DND-41 (cell line): ENCODE data around the gene RASGRP1.
"Not testable (repeated sequence)": the region's sequence is repeated elsewhere in the genome, so short reads cannot be mapped to it uniquely, and the experiment has no call there.

Experiments used
- ATAC-seq: fragments of 200-7000 bp; cut with Tn5 transposase; 3 replicates; pipeline ENCODE4 v1.9.1; 2021; ENCODE audit warnings: low read depth; ENCODE audit not compliant: insufficient read depth
- DNase-seq: peaks from one replicate; pipeline ENCODE4 v3.0.0-alpha.2; 2020
- H2AFZ ChIP-seq: 2 replicates; pipeline ENCODE4 v1.6.0; 2012; ENCODE audit warnings: low read depth, low read length
- H3K27ac ChIP-seq: 2 replicates; pipeline ENCODE4 v1.5.1; 2012; ENCODE audit warnings: low read length, inconsistent platforms
- H3K27me3 ChIP-seq: fragments of 200-600 bp; sonication (generic); 2 replicates; pipeline ENCODE4 v1.6.0; 2012; ENCODE audit warnings: low read length, mild to moderate bottlenecking, inconsistent platforms; ENCODE audit not compliant: insufficient read depth, poor library complexity
- H3K36me3 ChIP-seq: 2 replicates; pipeline ENCODE4 v1.5.1; 2012; ENCODE audit warnings: low read length, inconsistent platforms; ENCODE audit not compliant: insufficient read depth
- H3K4me1 ChIP-seq: 2 replicates; pipeline ENCODE4 v1.5.1; 2012; ENCODE audit warnings: mild to moderate bottlenecking, low read length; ENCODE audit not compliant: insufficient read depth
- H3K4me2 ChIP-seq: 2 replicates; pipeline ENCODE4 v1.6.0; 2012; ENCODE audit warnings: mild to moderate bottlenecking, moderate library complexity, low read length, inconsistent platforms; ENCODE audit not compliant: insufficient read depth
- H3K4me3 ChIP-seq, 2 experiments: fragments of 200-600 bp in 1 of 2; shearing (Covaris generic) in 1 of 2; 2 replicates each; pipeline ENCODE4 v1.5.1; 2012 to 2016; ENCODE audit warnings: inconsistent platforms in 2 of 2, low read length in 2 of 2, mild to moderate bottlenecking in 2 of 2, low read depth in 1 of 2, moderate library complexity in 1 of 2
- H3K79me2 ChIP-seq: 2 replicates; pipeline ENCODE4 v1.6.0; 2012; ENCODE audit warnings: low read length, inconsistent platforms; ENCODE audit not compliant: insufficient read depth
- H3K9ac ChIP-seq: 2 replicates; pipeline ENCODE4 v1.6.0; 2012; ENCODE audit warnings: low read depth, mild to moderate bottlenecking, inconsistent platforms, low read length, moderate library complexity
- H3K9me3 ChIP-seq: 2 replicates; pipeline ENCODE4 v1.5.1; 2012; ENCODE audit warnings: low read length, moderate library complexity, mild to moderate bottlenecking, inconsistent platforms; ENCODE audit not compliant: insufficient read depth, severe bottlenecking
- H4K20me1 ChIP-seq: 2 replicates; pipeline ENCODE4 v1.6.0; 2012; ENCODE audit warnings: low read length; ENCODE audit not compliant: insufficient read depth
- EZH2 ChIP-seq: IDR thresholded peaks from 3 replicates; pipeline ENCODE4 v1.6.1; 2012; ENCODE audit warnings: borderline replicate concordance, low read depth, mild to moderate bottlenecking, moderate library complexity, low read length, inconsistent platforms; ENCODE audit not compliant: severe bottlenecking
- TF ChIP-seq, protein P1 (sequence below): IDR thresholded peaks from 2 replicates; pipeline ENCODE4 v1.5.1; 2012; ENCODE audit warnings: borderline replicate concordance, low read length, moderate library complexity, mild to moderate bottlenecking; ENCODE audit not compliant: poor library complexity, severe bottlenecking; ENCODE audit errors: extremely low read depth

Gene RASGRP1

DNA sequence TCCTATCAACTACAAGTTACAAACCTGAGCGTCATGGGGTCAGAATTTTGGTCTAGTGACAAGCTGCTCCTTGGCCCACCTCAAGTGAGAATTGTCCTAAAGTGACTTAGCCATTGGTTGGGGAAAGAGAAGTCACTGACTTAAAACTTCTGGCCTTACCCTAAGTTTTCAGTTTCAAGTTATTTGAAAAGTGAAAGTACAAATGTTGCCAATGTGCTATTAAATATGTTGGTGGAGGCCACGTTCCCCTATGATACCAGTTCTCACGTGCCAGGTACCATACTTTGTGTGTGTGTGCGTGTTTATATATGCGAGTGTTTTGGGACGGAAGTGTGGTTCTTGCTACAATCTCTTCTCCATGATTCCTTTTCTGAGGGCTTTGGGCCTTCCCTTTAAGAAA lies 22.6 kb upstream of the RASGRP1 start:
- H2AFZ ChIP-seq, result no peak overlapping the region
- H3K4me2 ChIP-seq, result no peak overlapping the region

DNA sequence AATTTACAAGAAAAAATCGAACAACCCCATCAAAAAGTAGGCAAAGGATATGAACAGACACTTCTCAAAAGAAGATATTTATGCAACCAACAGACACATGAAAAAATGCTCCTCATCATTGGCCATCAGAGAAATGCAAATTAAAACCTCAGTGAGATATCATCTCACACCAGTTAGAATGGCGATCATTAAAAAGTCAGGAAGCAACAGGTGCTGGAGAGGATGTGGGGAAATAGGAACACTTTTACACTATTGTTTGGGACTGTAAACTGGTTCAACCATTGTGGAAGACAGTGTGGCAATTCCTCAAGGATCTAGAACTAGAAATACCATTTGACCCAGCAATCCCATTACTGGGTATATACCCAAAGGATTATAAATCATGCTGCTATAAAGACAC lies 21.4 kb upstream of the RASGRP1 start:
- H3K9me3 ChIP-seq, ATAC-seq, H3K4me2 ChIP-seq: not testable (repeated sequence)

More for the DNA sequence above, 22.6 kb upstream of the RASGRP1 start:
- H3K27ac ChIP-seq, result no peak overlapping the region
- DNase-seq (no peak), ATAC-seq (no peak)
- H4K20me1 ChIP-seq, result no peaks in the 10 kb centered on the region
- H3K36me3 ChIP-seq, result no peaks in the 10 kb centered on the region
- no peak overlapping the region for H3K4me3 ChIP-seq
- no peaks in the 10 kb centered on the region for H3K4me1 ChIP-seq
- H3K79me2 ChIP-seq, result no peaks in the 10 kb centered on the region
- no peaks in the 10 kb centered on the region for H3K9me3 ChIP-seq
- no peaks in the 10 kb centered on the region for H3K27me3 ChIP-seq
- TF ChIP-seq, protein P1, sequence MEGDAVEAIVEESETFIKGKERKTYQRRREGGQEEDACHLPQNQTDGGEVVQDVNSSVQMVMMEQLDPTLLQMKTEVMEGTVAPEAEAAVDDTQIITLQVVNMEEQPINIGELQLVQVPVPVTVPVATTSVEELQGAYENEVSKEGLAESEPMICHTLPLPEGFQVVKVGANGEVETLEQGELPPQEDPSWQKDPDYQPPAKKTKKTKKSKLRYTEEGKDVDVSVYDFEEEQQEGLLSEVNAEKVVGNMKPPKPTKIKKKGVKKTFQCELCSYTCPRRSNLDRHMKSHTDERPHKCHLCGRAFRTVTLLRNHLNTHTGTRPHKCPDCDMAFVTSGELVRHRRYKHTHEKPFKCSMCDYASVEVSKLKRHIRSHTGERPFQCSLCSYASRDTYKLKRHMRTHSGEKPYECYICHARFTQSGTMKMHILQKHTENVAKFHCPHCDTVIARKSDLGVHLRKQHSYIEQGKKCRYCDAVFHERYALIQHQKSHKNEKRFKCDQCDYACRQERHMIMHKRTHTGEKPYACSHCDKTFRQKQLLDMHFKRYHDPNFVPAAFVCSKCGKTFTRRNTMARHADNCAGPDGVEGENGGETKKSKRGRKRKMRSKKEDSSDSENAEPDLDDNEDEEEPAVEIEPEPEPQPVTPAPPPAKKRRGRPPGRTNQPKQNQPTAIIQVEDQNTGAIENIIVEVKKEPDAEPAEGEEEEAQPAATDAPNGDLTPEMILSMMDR, result no peak
- TF ChIP-seq EZH2, result no peak
- H3K9ac ChIP-seq, result no peak overlapping the region

DNA sequence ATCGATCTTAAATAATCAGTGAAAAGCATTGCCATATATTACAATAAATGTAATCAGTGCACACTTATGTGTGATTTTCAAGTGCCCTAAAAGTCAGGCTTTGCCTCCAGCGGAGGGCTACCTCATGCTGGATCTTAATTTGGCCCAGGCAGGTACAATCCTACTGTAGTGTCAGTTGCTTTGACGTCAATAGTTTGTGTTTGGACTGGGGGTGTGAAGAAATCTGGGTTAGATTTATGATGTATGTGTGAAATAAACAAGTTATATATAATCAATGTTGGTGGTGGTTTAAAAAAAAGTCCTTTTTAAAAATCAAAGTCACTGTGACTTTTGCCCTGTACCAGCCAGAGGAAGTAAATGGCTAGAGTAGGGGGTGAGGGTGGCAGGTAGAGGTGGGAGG lies 14.0 kb upstream of the RASGRP1 start:
- Histone ChIP-seq H2AFZ (no peak overlapping the region), H4K20me1 (no peaks in the 10 kb centered on the region), H3K4me2 (no peak overlapping the region), H3K27me3 (no peaks in the 10 kb centered on the region), H3K9me3 (no peaks in the 10 kb centered on the region), H3K36me3 (no peaks in the 10 kb centered on the region), H3K79me2 (no peaks in the 10 kb centered on the region), H3K4me3 (no peak overlapping the region), H3K27ac (no peak overlapping the region), H3K4me1 (no peaks in the 10 kb centered on the region), H3K9ac (no peak overlapping the region)
- DNase-seq (no peak), ATAC-seq (no peak)
- no peak for TF ChIP-seq EZH2
- TF ChIP-seq, protein P1, result no peak

More for the DNA sequence above, 21.4 kb upstream of the RASGRP1 start:
- not testable (repeated sequence) for H3K9ac ChIP-seq, H3K4me1 ChIP-seq, H3K4me3 ChIP-seq, H3K27ac ChIP-seq, H3K79me2 ChIP-seq, H3K27me3 ChIP-seq, H3K36me3 ChIP-seq, H4K20me1 ChIP-seq, H2AFZ ChIP-seq, DNase-seq

DNA sequence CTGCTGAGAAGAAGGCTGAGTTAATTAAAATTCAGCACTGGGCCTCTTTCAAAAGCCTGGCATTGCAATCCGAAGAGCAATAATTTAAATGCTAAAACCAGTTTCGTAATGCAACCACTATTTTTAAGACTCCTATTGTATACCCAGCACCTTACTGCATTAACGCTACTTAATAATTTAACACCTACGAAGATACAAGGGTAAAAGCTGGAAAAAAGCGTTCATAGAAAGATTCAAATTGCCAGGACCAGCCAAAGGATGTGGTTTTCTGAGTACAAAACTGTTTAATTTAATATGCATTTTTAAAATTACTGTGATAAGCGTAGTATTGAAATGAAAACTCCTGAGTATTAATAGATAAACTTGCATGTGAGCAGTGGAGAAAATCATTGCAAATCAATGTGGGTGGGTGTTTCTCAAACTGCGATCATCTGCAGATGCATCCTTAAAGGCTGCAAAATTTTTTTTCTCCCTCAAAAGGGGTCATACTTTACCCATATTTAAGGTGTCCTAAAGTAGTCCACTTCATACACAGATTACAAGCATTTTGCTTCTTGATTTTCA lies 12.9 kb upstream of the RASGRP1 start:
- H3K27me3 ChIP-seq, result no peaks in the 10 kb centered on the region
- no peaks in the 10 kb centered on the region for H3K79me2 ChIP-seq
- no peak for TF ChIP-seq EZH2
- TF ChIP-seq, protein P1, result no peak
- H3K4me2 ChIP-seq, result no peak overlapping the region
- H3K36me3 ChIP-seq, result no peaks in the 10 kb centered on the region
- no peaks in the 10 kb centered on the region for H4K20me1 ChIP-seq
- H3K4me1 ChIP-seq, result no peaks in the 10 kb centered on the region
- no peak overlapping the region for H2AFZ ChIP-seq
- no peak for DNase-seq
- no peak overlapping the region for H3K27ac ChIP-seq
- no peak for ATAC-seq
- no peak overlapping the region for H3K9ac ChIP-seq
- no peak overlapping the region for H3K4me3 ChIP-seq
- no peaks in the 10 kb centered on the region for H3K9me3 ChIP-seq
